HCT116 (cell line): ENCODE data around the gene CRAT. TPM values are rescaled to one million over a fixed set of nuclear protein-coding genes. Genes with fewer than 3 reads are reported as not detected.

Source experiments
- ATAC-seq: fragments of 200-7000 bp; cut with Tn5 transposase; 2 replicates; pipeline ENCODE4 v1.9.1; 2020; ENCODE audit warnings: mild to moderate bottlenecking, moderate library complexity
- BruUV-seq: library from RNA; stranded (reverse); fragments of 400-500 nt; replicated peaks from 2 replicates; lab custom pipeline; 2021; lab: Mats Ljungman, UMichigan
- CTCF ChIA-PET: fragments of 300-600 bp; sonication (Branson Sonifier 250); formaldehyde crosslinking; loops from one replicate; lab custom pipeline; 2021; ENCODE audit warnings: antibody characterized with exemption; lab: Charles Lee
- POLR2A ChIA-PET: fragments of 300-600, 350-600 bp; sonication (Branson Sonifier 250); formaldehyde crosslinking; loops from one replicate; lab custom pipeline; 2021; ENCODE audit warnings: antibody characterized with exemption; lab: Charles Lee
- RAD21 ChIA-PET, 2 experiments: fragments of 300-600 bp; sonication (Branson Sonifier 250); formaldehyde crosslinking; loops; one replicate each; lab custom pipeline; 2023; ENCODE audit warnings: low total read pairs in 2 of 2; ENCODE audit not compliant: uncharacterized antibody in 2 of 2, unreplicated experiment in 2 of 2, low non-redundant PET in 1 of 2; lab: Charles Lee
- DNase-seq: peaks from one replicate; pipeline ENCODE4 v3.0.0-alpha.2; 2010; ENCODE audit warnings: low read depth, low spot score
- H2AFZ ChIP-seq: fragments of 200-600 bp; shearing (Covaris generic), sonication (generic); 2 replicates; pipeline ENCODE4 v1.6.1; 2017; ENCODE audit warnings: low read depth, mixed run types, mixed read lengths, antibody characterized with exemption, low read length; ENCODE audit not compliant: poor library complexity, severe bottlenecking
- H3K27ac ChIP-seq: 2 replicates; pipeline ENCODE4 v1.5.1; 2012; ENCODE audit warnings: low read depth, low read length
- H3K27me3 ChIP-seq: fragments of 200-600 bp; sonication (generic); 2 replicates; pipeline ENCODE4 v1.6.1; 2016; ENCODE audit warnings: mixed run types, low read length, mixed read lengths; ENCODE audit not compliant: insufficient read depth
- H3K36me3 ChIP-seq, 2 experiments: fragments of 200-500 bp in 1 of 2; fragments of 200-600 bp in 1 of 2; sonication (Bioruptor generic) in 1 of 2; sonication (generic) in 1 of 2; 2 replicates each; pipeline versions ENCODE4 v1.5.1 to v1.6.1; 2014 to 2016; ENCODE audit warnings: low read length in 2 of 2, inconsistent platforms in 1 of 2, mixed read lengths in 1 of 2, mixed run types in 1 of 2; ENCODE audit not compliant: insufficient read depth in 2 of 2, control insufficient read depth in 1 of 2
- H3K4me1 ChIP-seq, 2 experiments: fragments of 200-600 bp in 1 of 2; sonication (generic) in 1 of 2; 2 replicates each; pipeline versions ENCODE4 v1.5.1 to v1.6.1; 2012 to 2017; ENCODE audit warnings: low read length in 2 of 2, inconsistent platforms in 1 of 2, mild to moderate bottlenecking in 1 of 2, mixed read lengths in 1 of 2, mixed run types in 1 of 2, moderate library complexity in 1 of 2; ENCODE audit not compliant: insufficient read depth in 2 of 2, control insufficient read depth in 1 of 2
- H3K4me2 ChIP-seq: fragments of 200-600 bp; sonication (generic); 2 replicates; pipeline ENCODE4 v1.6.1; 2017; ENCODE audit warnings: mixed run types, low read length, mixed read lengths
- H3K4me3 ChIP-seq, 2 experiments: fragments of 200-600 bp in 1 of 2; sonication (generic) in 1 of 2; replicated peaks in 1 of 2; 2 replicates each; pipeline ENCODE4 v1.5.1; 2011 to 2016; ENCODE audit warnings: low read length in 2 of 2, control low read depth in 1 of 2, low read depth in 1 of 2, mild to moderate bottlenecking in 1 of 2, mixed read lengths in 1 of 2, mixed run types in 1 of 2
- H3K79me2 ChIP-seq: fragments of 200-600 bp; sonication (generic); 2 replicates; pipeline ENCODE4 v1.6.1; 2017; ENCODE audit warnings: mild to moderate bottlenecking, mixed run types, low read length, moderate library complexity, mixed read lengths; ENCODE audit not compliant: insufficient read depth
- H3K9ac ChIP-seq: fragments of 200-600 bp; sonication (generic); 2 replicates; pipeline ENCODE4 v1.6.1; 2016; ENCODE audit warnings: low read length, mixed read lengths
- H3K9me2 ChIP-seq: fragments of 200-600 bp; sonication (generic), shearing (Covaris generic); 2 replicates; pipeline ENCODE4 v1.6.1; 2017; ENCODE audit warnings: mixed run types, mild to moderate bottlenecking, moderate library complexity; ENCODE audit not compliant: insufficient read depth
- H3K9me3 ChIP-seq, 2 experiments: fragments of 200-500 bp in 1 of 2; fragments of 200-600 bp in 1 of 2; sonication (Bioruptor generic) in 1 of 2; sonication (generic) in 1 of 2; 2 replicates each; pipeline ENCODE4 v1.6.1; 2014 to 2017; ENCODE audit warnings: low read length in 2 of 2, mixed read lengths in 2 of 2, inconsistent platforms in 1 of 2, low read depth in 1 of 2, mild to moderate bottlenecking in 1 of 2, mixed run types in 1 of 2, moderate library complexity in 1 of 2; ENCODE audit not compliant: control insufficient read depth in 1 of 2, insufficient read depth in 1 of 2
- H4K20me1 ChIP-seq: fragments of 200-600 bp; sonication (generic), shearing (Covaris generic); 2 replicates; pipeline ENCODE4 v1.6.1; 2017; ENCODE audit warnings: mixed run types, mild to moderate bottlenecking, moderate library complexity; ENCODE audit not compliant: insufficient read depth
- EGR1 ChIP-seq: IDR thresholded peaks from 2 replicates; pipeline ENCODE4 v1.6.1; 2012; ENCODE audit warnings: low read depth
- EZH2 ChIP-seq: fragments of 200-600 bp; sonication (generic); IDR thresholded peaks from 2 replicates; pipeline ENCODE4 v1.6.1; 2017; ENCODE audit warnings: antibody characterized with exemption, mixed run types
- POLR2A ChIP-seq: IDR thresholded peaks from 2 replicates; pipeline ENCODE4 v1.7.0; 2011; ENCODE audit warnings: borderline replicate concordance; ENCODE audit not compliant: insufficient read depth, insufficient read length; ENCODE audit errors: extremely low read depth
- POLR2AphosphoS5 ChIP-seq: IDR thresholded peaks from 2 replicates; pipeline ENCODE4 v1.6.1; 2011; ENCODE audit warnings: mild to moderate bottlenecking, low read depth, low read length, moderate library complexity
- RAD21 ChIP-seq: IDR thresholded peaks from 2 replicates; pipeline ENCODE4 v1.6.1; 2012; ENCODE audit warnings: low read depth, mild to moderate bottlenecking
- REST ChIP-seq: IDR thresholded peaks from 2 replicates; pipeline ENCODE4 v1.6.1; 2012; ENCODE audit warnings: low read depth
- SRF ChIP-seq: IDR thresholded peaks from 2 replicates; pipeline ENCODE4 v1.6.1; 2012; ENCODE audit warnings: low read depth
- TCF7L2 ChIP-seq: IDR thresholded peaks from 2 replicates; pipeline ENCODE4 v1.7.0; 2011; ENCODE audit warnings: borderline replicate concordance, inconsistent platforms; ENCODE audit not compliant: insufficient read depth, insufficient read length; ENCODE audit errors: extremely low read depth
- YY1 ChIP-seq: IDR thresholded peaks from 2 replicates; pipeline ENCODE4 v1.6.1; 2011; ENCODE audit warnings: low read length, low read depth, moderate library complexity, mild to moderate bottlenecking; ENCODE audit not compliant: insufficient replicate concordance; ENCODE audit errors: extremely low read depth
- intact Hi-C: fragments of 100-400 bp; cut with micrococcal nuclease; formaldehyde crosslinking; loops from 2 replicates; pipeline ENCODE4 v1.10.0; 2022
- total RNA-seq: library from RNA; stranded (reverse); gene quantifications from one replicate; pipeline ENCODE4 v1.2.1, GENCODE V29; 2021; ENCODE audit not compliant: unreplicated experiment
- TF ChIP-seq, protein P1 (sequence below): IDR thresholded peaks from 2 replicates; pipeline ENCODE4 v1.6.1; 2012
- TF ChIP-seq, protein P2 (sequence below): IDR thresholded peaks from 2 replicates; pipeline ENCODE4 v1.6.1; 2012
- TF ChIP-seq, protein P3 (sequence below), 3 experiments: fragments of 200-600 bp in 1 of 3; sonication (generic) in 1 of 3; IDR thresholded peaks in 2 of 3; conservative IDR thresholded peaks in 1 of 3; 2 replicates each; pipeline ENCODE4 v1.5.1; 2012 to 2017; ENCODE audit warnings: low read depth in 2 of 3, low read length in 2 of 3, antibody characterized with exemption in 1 of 3, borderline replicate concordance in 1 of 3, control low read depth in 1 of 3, mild to moderate bottlenecking in 1 of 3, mixed read lengths in 1 of 3, mixed run types in 1 of 3, moderate library complexity in 1 of 3; ENCODE audit not compliant: insufficient read depth in 1 of 3

Gene CRAT
- total RNA-seq, 1 experiment from 2014 or later: 29.0 TPM

GRCh38 chr9:129097671-129098306 lies 12.8 kb downstream of the CRAT start:
- no TSS peak for BruUV-seq
- TF ChIP-seq POLR2AphosphoS5 (no peak), YY1 (no peak), SRF (no peak), TCF7L2 (no peak)
- TF ChIP-seq, protein P1, sequence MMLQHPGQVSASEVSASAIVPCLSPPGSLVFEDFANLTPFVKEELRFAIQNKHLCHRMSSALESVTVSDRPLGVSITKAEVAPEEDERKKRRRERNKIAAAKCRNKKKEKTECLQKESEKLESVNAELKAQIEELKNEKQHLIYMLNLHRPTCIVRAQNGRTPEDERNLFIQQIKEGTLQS: no peak
- TF ChIP-seq, all 23 proteins: peak for 0
- no peaks in the 10 kb centered on the region for H3K27me3 ChIP-seq
- DNase-seq (no peak), ATAC-seq (no peak)
- H2AFZ ChIP-seq: no peak overlapping the region
- RAD21 ChIA-PET: no interaction called here
- POLR2A ChIA-PET: no interaction called here
- intact Hi-C loops: no loop called here
- no peak overlapping the region for H3K9ac ChIP-seq
- no peaks in the 10 kb centered on the region for H3K9me2 ChIP-seq
- no peak overlapping the region for H3K27ac ChIP-seq
- H3K4me3 ChIP-seq: no peak overlapping the region
- H4K20me1 ChIP-seq: no peaks in the 10 kb centered on the region
- H3K9me3 ChIP-seq: no peaks in the 10 kb centered on the region
- no peaks in the 10 kb centered on the region for H3K79me2 ChIP-seq
- H3K4me2 ChIP-seq: no peak overlapping the region
- H3K4me1 ChIP-seq: peaks cover 2 to 3% of the 10 kb centered on the region in 2 experiments; a peak in 3 of 4 replicates
- no peaks in the 10 kb centered on the region; a peak in 1 of 4 replicates for H3K36me3 ChIP-seq
- CTCF ChIA-PET: no interaction called here

DNA sequence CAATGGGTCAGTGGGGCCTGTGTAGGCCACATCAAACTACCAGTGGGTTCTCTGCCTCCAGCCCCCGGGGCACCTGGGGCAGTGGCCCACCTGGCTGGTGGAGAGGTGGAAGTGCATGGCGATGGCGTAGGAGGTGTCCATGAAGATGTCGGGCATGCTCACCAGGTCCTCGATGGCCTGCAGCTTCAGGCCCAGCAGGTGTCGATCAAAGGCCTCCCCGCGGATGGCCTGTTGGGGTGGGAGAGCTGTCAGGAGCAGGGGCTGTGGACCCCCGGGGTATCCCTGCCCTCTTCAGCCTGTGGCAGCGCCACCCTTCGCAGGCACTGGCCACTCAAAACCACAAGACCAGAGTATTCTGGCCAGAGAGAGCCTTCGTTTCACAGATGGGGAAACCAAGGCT lies 14.7 kb downstream of the CRAT start:
- H3K9me2 ChIP-seq: no peaks in the 10 kb centered on the region
- no peak for ATAC-seq
- intact Hi-C loops: no loop called here
- no peaks in the 10 kb centered on the region; a peak in 1 of 4 replicates for H3K36me3 ChIP-seq
- H2AFZ ChIP-seq: no peak overlapping the region
- no TSS peak for BruUV-seq
- no peak overlapping the region for H3K4me3 ChIP-seq
- ChIA-PET POLR2A (no interaction called here), RAD21 (no interaction called here)
- H3K9me3 ChIP-seq: no peaks in the 10 kb centered on the region
- no peaks in the 10 kb centered on the region for H3K27me3 ChIP-seq
- no peaks in the 10 kb centered on the region for H3K4me1 ChIP-seq
- no peaks in the 10 kb centered on the region for H3K79me2 ChIP-seq
- H3K4me2 ChIP-seq: no peak overlapping the region
- TF ChIP-seq YY1 (no peak), RAD21 (no peak), POLR2A (no peak), REST (no peak), EGR1 (no peak), EZH2 (no peak), POLR2AphosphoS5 (no peak)
- TF ChIP-seq, protein P1: no peak
- TF ChIP-seq, protein P2, sequence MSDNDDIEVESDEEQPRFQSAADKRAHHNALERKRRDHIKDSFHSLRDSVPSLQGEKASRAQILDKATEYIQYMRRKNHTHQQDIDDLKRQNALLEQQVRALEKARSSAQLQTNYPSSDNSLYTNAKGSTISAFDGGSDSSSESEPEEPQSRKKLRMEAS: no peak
- TF ChIP-seq, protein P3, sequence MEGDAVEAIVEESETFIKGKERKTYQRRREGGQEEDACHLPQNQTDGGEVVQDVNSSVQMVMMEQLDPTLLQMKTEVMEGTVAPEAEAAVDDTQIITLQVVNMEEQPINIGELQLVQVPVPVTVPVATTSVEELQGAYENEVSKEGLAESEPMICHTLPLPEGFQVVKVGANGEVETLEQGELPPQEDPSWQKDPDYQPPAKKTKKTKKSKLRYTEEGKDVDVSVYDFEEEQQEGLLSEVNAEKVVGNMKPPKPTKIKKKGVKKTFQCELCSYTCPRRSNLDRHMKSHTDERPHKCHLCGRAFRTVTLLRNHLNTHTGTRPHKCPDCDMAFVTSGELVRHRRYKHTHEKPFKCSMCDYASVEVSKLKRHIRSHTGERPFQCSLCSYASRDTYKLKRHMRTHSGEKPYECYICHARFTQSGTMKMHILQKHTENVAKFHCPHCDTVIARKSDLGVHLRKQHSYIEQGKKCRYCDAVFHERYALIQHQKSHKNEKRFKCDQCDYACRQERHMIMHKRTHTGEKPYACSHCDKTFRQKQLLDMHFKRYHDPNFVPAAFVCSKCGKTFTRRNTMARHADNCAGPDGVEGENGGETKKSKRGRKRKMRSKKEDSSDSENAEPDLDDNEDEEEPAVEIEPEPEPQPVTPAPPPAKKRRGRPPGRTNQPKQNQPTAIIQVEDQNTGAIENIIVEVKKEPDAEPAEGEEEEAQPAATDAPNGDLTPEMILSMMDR (IDR thresholded peaks at IDR 0.05 in 2 of 3, conservative IDR thresholded peaks at IDR 0.05 in 1 of 3; ENCODE audit: borderline replicate concordance in 1 of 3, insufficient read depth in 1 of 3, low read depth in 2 of 3, low read length in 2 of 3): no peak
- TF ChIP-seq, all 23 proteins: peak for 0
- DNase-seq: no peak
- Histone ChIP-seq H4K20me1 (no peaks in the 10 kb centered on the region), H3K9ac (no peak overlapping the region), H3K27ac (no peak overlapping the region)
- CTCF ChIA-PET: no interaction called here
